Endodermal cell (in vitro differentiated cells): ENCODE results near the gene PCID2. TPM values are rescaled to one million over a fixed set of nuclear protein-coding genes. Genes with fewer than 3 reads are reported as not detected.

ENCODE experiments used
- DNase-seq: peaks from one replicate; pipeline ENCODE4 v3.0.0-alpha.2; 2017
- H3K27ac ChIP-seq: 2 replicates; pipeline ENCODE4 v1.5.1; 2013; ENCODE audit warnings: mild to moderate bottlenecking, low read depth, low read length, moderate library complexity
- H3K27me3 ChIP-seq: 2 replicates; pipeline ENCODE4 v1.6.1; 2013; ENCODE audit warnings: mild to moderate bottlenecking, low read length, moderate library complexity; ENCODE audit not compliant: insufficient read depth, control insufficient read depth, poor library complexity, severe bottlenecking
- H3K36me3 ChIP-seq: 2 replicates; pipeline ENCODE4 v1.7.0; 2013; ENCODE audit warnings: mild to moderate bottlenecking, low read length, moderate library complexity; ENCODE audit not compliant: control insufficient read depth, insufficient read depth
- H3K4me1 ChIP-seq: one replicate; pipeline ENCODE4 v1.7.0; 2013; ENCODE audit warnings: low read length; ENCODE audit not compliant: control insufficient read depth, insufficient read depth
- H3K4me3 ChIP-seq: 2 replicates; pipeline ENCODE4 v1.5.1; 2013; ENCODE audit warnings: mild to moderate bottlenecking, low read length, moderate library complexity
- H3K9ac ChIP-seq: 2 replicates; pipeline ENCODE4 v1.6.1; 2013; ENCODE audit warnings: mild to moderate bottlenecking, low read length, moderate library complexity; ENCODE audit not compliant: poor library complexity, severe bottlenecking; ENCODE audit errors: extremely low read depth
- H3K9me3 ChIP-seq: 2 replicates; pipeline ENCODE4 v1.6.1; 2013; ENCODE audit warnings: mild to moderate bottlenecking, low read length, moderate library complexity; ENCODE audit not compliant: control insufficient read depth
- H3K27ac Mint-ChIP-seq: 2 replicates; pipeline ENCODE4 v1.8.0; 2020; ENCODE audit warnings: mixed read lengths
- H3K27me3 Mint-ChIP-seq: 2 replicates; pipeline ENCODE4 v1.8.0; 2021; ENCODE audit warnings: mild to moderate bottlenecking, mixed read lengths; ENCODE audit not compliant: insufficient read depth
- H3K36me3 Mint-ChIP-seq: 2 replicates; pipeline ENCODE4 v1.8.0; 2020; ENCODE audit warnings: low read depth, mixed read lengths
- H3K4me1 Mint-ChIP-seq: 2 replicates; pipeline ENCODE4 v1.8.0; 2020; ENCODE audit warnings: mixed read lengths
- H3K4me3 Mint-ChIP-seq: 2 replicates; pipeline ENCODE4 v1.8.0; 2020; ENCODE audit warnings: mild to moderate bottlenecking, moderate library complexity, mixed read lengths
- H3K9me3 Mint-ChIP-seq: 2 replicates; pipeline ENCODE4 v1.8.0; 2020; ENCODE audit warnings: mild to moderate bottlenecking, mixed read lengths
- whole genome bisulfite sequencing, 2 experiments: methylation state at CpG; one replicate each; pipeline versions ENCODE4 v1.1.5 to v1.1.7; 2013; ENCODE audit warnings: missing lambda C conversion rate in 2 of 2, mixed read lengths in 1 of 2; ENCODE audit not compliant: insufficient coverage in 1 of 2, insufficient read length in 1 of 2; 5-methylcytosine and 5-hydroxymethylcytosine counted together
- total RNA-seq, 2 donors: library from RNA; stranded (reverse); fragmentation: NEBNext Ultra II Directional in 1 of 2; extraction: Animal tissue kit (Norgen Biotek cat#: 25700) in 1 of 2; gene quantifications; 2 replicates in 1 of 2; 3 replicates in 1 of 2; pipeline ENCODE4 v1.2.1, GENCODE V29; 2021
- TF ChIP-seq, protein P1 (sequence below): fragments of 200-600 bp; sonication (generic); conservative IDR thresholded peaks from 2 replicates; pipeline ENCODE4 v1.5.0; 2021; ENCODE audit warnings: antibody characterized with exemption, mild to moderate bottlenecking

PCID2 gene
- total RNA-seq, 2 donors from 2014 or later: 70.5 to 71.7 TPM

DNA sequence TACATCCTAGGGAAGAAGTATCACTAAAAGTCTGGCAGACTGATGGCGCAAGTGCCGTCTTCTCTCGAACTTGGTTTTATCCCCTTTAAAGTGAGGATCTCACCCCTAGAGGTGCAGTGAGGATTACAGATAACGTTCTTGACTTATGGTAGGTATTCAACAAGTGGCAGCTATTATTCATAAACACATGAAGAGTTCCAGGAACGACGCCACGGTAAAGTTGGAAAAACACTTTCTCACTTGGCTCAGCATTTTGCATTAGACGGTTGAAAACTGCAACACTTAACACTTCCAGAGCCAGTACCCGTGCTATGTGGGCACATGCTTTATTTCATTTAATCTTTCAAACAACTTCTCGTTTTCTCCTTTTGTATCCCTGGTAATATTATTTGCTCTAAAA is 41.3 kb downstream of the PCID2 start:
- Histone ChIP-seq H3K36me3 (peaks cover 36% of the 10 kb centered on the region), H3K27ac (no peak overlapping the region), H3K27me3 (no peaks in the 10 kb centered on the region), H3K4me1 (peaks cover 24% of the 10 kb centered on the region), H3K9me3 (peaks cover 12% of the 10 kb centered on the region), H3K9ac (no peak overlapping the region), H3K4me3 (no peak overlapping the region)
- peaks cover 12% of the 10 kb centered on the region for H3K9me3 Mint-ChIP-seq
- H3K27me3 Mint-ChIP-seq: no peaks in the 10 kb centered on the region
- peaks cover 54% of the 10 kb centered on the region for H3K36me3 Mint-ChIP-seq
- no peak overlapping the region for H3K4me3 Mint-ChIP-seq
- WGBS, 2 experiments: 96% methylated on average over 9 to 10 of the region's 10 CpGs
- no peak for DNase-seq
- TF ChIP-seq, protein P1, sequence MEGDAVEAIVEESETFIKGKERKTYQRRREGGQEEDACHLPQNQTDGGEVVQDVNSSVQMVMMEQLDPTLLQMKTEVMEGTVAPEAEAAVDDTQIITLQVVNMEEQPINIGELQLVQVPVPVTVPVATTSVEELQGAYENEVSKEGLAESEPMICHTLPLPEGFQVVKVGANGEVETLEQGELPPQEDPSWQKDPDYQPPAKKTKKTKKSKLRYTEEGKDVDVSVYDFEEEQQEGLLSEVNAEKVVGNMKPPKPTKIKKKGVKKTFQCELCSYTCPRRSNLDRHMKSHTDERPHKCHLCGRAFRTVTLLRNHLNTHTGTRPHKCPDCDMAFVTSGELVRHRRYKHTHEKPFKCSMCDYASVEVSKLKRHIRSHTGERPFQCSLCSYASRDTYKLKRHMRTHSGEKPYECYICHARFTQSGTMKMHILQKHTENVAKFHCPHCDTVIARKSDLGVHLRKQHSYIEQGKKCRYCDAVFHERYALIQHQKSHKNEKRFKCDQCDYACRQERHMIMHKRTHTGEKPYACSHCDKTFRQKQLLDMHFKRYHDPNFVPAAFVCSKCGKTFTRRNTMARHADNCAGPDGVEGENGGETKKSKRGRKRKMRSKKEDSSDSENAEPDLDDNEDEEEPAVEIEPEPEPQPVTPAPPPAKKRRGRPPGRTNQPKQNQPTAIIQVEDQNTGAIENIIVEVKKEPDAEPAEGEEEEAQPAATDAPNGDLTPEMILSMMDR: no peak
- H3K4me1 Mint-ChIP-seq: peaks cover 39% of the 10 kb centered on the region
- H3K27ac Mint-ChIP-seq: no peak overlapping the region

DNA sequence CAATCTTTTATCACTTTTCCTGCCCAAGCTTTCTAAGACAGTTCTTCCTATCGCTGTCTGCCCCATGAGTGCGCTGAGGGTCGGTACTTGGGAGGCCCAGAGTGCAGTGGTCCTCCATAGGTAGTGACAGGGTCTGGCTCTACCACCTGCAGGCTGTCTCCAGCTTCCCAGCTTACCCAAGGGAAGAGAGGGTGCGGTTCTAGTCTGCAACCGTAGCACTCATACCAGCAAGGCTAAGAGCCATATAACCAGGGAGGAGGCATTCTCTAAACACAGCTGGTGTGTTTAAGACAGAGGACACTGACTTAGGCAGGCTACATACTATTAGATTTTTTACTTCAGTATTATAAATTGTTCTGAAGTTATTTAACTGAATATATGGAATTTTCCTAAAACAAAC is 41.8 kb downstream of the PCID2 start:
- peaks cover 36% of the 10 kb centered on the region for H3K4me1 Mint-ChIP-seq
- no peaks in the 10 kb centered on the region for H3K27me3 ChIP-seq
- WGBS, 2 experiments: 95 to 100% methylated on average over 2 to 5 of the region's 5 CpGs
- no peak overlapping the region for H3K4me3 ChIP-seq
- H3K27ac Mint-ChIP-seq: no peak overlapping the region
- DNase-seq: peak; percentile 32
- H3K36me3 Mint-ChIP-seq: peaks cover 49% of the 10 kb centered on the region
- H3K9ac ChIP-seq: no peak overlapping the region
- TF ChIP-seq, protein P1: no peak
- H3K27ac ChIP-seq: no peak overlapping the region
- H3K4me3 Mint-ChIP-seq: no peak overlapping the region
- peaks cover 12% of the 10 kb centered on the region for H3K9me3 ChIP-seq
- H3K27me3 Mint-ChIP-seq: no peaks in the 10 kb centered on the region
- peaks cover 12% of the 10 kb centered on the region for H3K9me3 Mint-ChIP-seq
- peaks cover 23% of the 10 kb centered on the region for H3K4me1 ChIP-seq
- peaks cover 31% of the 10 kb centered on the region for H3K36me3 ChIP-seq

DNA sequence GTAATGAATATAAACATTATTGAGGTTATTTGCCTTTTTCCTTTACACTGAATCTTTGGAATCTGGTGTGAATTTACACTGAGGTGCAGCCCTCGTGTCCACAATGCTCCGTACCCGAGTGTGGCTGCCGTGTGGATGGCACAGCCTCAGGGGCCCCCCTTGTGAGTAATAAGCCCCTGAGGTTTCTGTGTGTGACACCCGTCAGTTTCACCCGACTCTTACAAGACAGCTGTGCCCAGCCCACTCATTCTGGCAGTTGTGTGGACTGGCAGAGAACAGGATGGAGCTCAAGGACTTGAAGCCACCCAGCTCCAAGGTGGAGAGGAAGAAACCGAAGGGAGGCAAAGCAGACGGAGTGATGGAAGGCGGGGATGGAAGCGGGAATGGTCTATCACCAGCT is 42.2 kb downstream of the PCID2 start:
- Histone ChIP-seq H3K36me3 (peaks cover 27% of the 10 kb centered on the region), H3K4me3 (no peak overlapping the region), H3K4me1 (peaks cover 20% of the 10 kb centered on the region), H3K27me3 (no peaks in the 10 kb centered on the region), H3K27ac (no peak overlapping the region), H3K9ac (no peak overlapping the region), H3K9me3 (peaks cover 12% of the 10 kb centered on the region)
- peak; percentile 32 for DNase-seq
- Mint-ChIP-seq H3K36me3 (peaks cover 45% of the 10 kb centered on the region), H3K4me3 (no peak overlapping the region), H3K27me3 (no peaks in the 10 kb centered on the region), H3K27ac (no peak overlapping the region), H3K4me1 (peaks cover 33% of the 10 kb centered on the region), H3K9me3 (peaks cover 12% of the 10 kb centered on the region)
- 87 to 95% methylated on average over 8 to 10 of the region's 10 CpGs for WGBS, 2 experiments
- TF ChIP-seq, protein P1: no peak
